ENCODE data around the gene PPP1R14B.

DNA sequence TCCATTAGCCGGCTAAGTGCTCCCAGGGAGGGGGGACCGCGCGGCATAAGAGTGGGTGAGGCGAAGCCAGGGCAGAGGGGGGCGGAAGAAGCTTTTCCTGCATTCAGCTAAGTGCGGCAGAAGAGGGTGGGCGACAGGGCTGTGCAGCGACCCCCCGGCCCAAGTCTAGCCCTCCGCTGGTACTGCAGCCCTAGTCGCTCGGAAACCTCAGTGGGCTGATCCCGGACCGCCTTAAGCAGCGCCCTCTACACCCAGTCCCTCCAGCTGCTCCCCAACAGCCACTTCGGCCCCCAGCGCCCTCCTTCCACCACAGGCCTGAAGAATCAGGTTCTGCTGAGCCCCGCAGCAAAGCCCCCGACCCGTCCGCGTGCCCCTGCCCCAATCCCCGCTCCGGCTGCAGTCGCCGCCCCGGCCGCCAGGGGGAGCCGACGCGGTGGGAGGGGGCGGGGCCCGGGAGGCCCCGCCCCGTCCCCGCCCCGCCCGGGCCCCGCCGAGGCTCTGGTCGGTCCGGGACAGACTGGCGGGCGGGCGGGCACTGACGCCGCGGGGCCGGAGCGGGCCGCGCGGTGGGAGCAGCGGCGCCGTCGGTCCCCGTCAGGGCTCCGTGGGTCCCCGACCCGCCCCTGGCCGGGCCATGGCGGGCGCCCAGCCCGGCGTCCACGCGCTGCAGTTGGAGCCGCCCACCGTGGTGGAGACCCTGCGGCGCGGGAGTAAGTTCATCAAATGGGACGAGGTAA is 4.4 kb upstream of the PPP1R14B start, which contains the start of gene PLCB3:
- TF ChIP-seq, protein P1, sequence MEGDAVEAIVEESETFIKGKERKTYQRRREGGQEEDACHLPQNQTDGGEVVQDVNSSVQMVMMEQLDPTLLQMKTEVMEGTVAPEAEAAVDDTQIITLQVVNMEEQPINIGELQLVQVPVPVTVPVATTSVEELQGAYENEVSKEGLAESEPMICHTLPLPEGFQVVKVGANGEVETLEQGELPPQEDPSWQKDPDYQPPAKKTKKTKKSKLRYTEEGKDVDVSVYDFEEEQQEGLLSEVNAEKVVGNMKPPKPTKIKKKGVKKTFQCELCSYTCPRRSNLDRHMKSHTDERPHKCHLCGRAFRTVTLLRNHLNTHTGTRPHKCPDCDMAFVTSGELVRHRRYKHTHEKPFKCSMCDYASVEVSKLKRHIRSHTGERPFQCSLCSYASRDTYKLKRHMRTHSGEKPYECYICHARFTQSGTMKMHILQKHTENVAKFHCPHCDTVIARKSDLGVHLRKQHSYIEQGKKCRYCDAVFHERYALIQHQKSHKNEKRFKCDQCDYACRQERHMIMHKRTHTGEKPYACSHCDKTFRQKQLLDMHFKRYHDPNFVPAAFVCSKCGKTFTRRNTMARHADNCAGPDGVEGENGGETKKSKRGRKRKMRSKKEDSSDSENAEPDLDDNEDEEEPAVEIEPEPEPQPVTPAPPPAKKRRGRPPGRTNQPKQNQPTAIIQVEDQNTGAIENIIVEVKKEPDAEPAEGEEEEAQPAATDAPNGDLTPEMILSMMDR (IDR thresholded peaks at IDR 0.05): peak; percentile 61 to 91 (median 89)
- peak; percentile 60 for TF ChIP-seq POLR2A (IDR thresholded peaks at IDR 0.05)

All from ovary (tissue), 3 donors.